H1 (cell line): ENCODE results near the gene JMJD1C. TPM values are rescaled to one million over a fixed set of nuclear protein-coding genes. Genes with fewer than 3 reads are reported as not detected.

ENCODE experiments used
- CTCF ChIA-PET: fragments of 300-600 bp; sonication (Branson Sonifier 250); formaldehyde crosslinking; loops from one replicate; lab custom pipeline; 2021; ENCODE audit not compliant: partially characterized antibody; lab: Charles Lee
- POLR2A ChIA-PET: fragments of 300-600 bp; sonication (Branson Sonifier 250); formaldehyde crosslinking; loops from one replicate; lab custom pipeline; 2021; ENCODE audit warnings: inconsistent platforms; ENCODE audit not compliant: partially characterized antibody; lab: Charles Lee
- DNase-seq, 2 experiments: peaks; one replicate each; pipeline versions ENCODE4 v3.0.0 to v3.0.0-alpha.2; 2010 to 2022; ENCODE audit warnings: low spot score in 2 of 2, low read depth in 1 of 2, mixed read lengths in 1 of 2
- FAIRE-seq: peaks from 2 replicates; lab custom pipeline; 2011; peaks lifted over from hg19 to GRCh38; lab: Jason Lieb, UNC
- H2AFZ ChIP-seq: 2 replicates; pipeline ENCODE4 v1.8.1; 2012; ENCODE audit warnings: low read length, inconsistent platforms
- H2AK5ac ChIP-seq: 2 replicates; pipeline ENCODE4 v1.6.1; 2013; ENCODE audit warnings: low read depth, low read length
- H2BK120ac ChIP-seq: replicated peaks from 2 replicates; pipeline ENCODE3; 2013; ENCODE audit warnings: low read depth, low read length, inconsistent platforms
- H2BK12ac ChIP-seq: 2 replicates; pipeline ENCODE4 v1.6.1; 2013; ENCODE audit warnings: low read depth, low read length
- H2BK15ac ChIP-seq: 2 replicates; pipeline ENCODE4 v1.6.1; 2013; ENCODE audit warnings: low read length
- H2BK20ac ChIP-seq: 2 replicates; pipeline ENCODE4 v1.6.1; 2013; ENCODE audit warnings: low read length
- H2BK5ac ChIP-seq: 2 replicates; pipeline ENCODE4 v1.6.1; 2013; ENCODE audit warnings: low read depth, low read length
- H3K14ac ChIP-seq: 2 replicates; pipeline ENCODE4 v1.6.1; 2013; ENCODE audit warnings: inconsistent platforms; ENCODE audit not compliant: insufficient read length
- H3K18ac ChIP-seq: 2 replicates; pipeline ENCODE4 v1.6.1; 2013; ENCODE audit warnings: low read length; ENCODE audit errors: extremely low read depth
- H3K23ac ChIP-seq: 2 replicates; pipeline ENCODE4 v1.6.1; 2013; ENCODE audit warnings: inconsistent platforms; ENCODE audit not compliant: insufficient read length
- H3K23me2 ChIP-seq: 2 replicates; pipeline ENCODE4 v1.6.1; 2013; ENCODE audit warnings: low read depth, low read length
- H3K27ac ChIP-seq: 2 replicates; pipeline ENCODE4 v1.6.1; 2011; ENCODE audit warnings: low read depth, low read length, inconsistent platforms
- H3K27me3 ChIP-seq, 4 experiments: replicated peaks in 1 of 4; 1 replicate in 1 of 4; 2 replicates in 3 of 4; pipeline versions ENCODE4 v1.6.1 to v1.8.1; 2011 to 2013; ENCODE audit warnings: low read length in 3 of 4, mild to moderate bottlenecking in 3 of 4, inconsistent platforms in 2 of 4, mixed read lengths in 2 of 4, moderate library complexity in 1 of 4; ENCODE audit not compliant: control insufficient read depth in 3 of 4, insufficient read depth in 3 of 4; ENCODE audit errors: extremely low read depth in 1 of 4
- H3K36me3 ChIP-seq, 4 experiments: 2 replicates each; pipeline versions ENCODE4 v1.6.1 to v1.8.1; 2011 to 2013; ENCODE audit warnings: mild to moderate bottlenecking in 4 of 4, low read length in 3 of 4, moderate library complexity in 2 of 4, control low read depth in 1 of 4, inconsistent platforms in 1 of 4; ENCODE audit not compliant: insufficient read depth in 4 of 4, control insufficient read depth in 2 of 4
- H3K4ac ChIP-seq: replicated peaks from 2 replicates; pipeline ENCODE3; 2013; ENCODE audit warnings: low read length, low read depth, mixed read lengths, inconsistent platforms; ENCODE audit not compliant: insufficient read length
- H3K4me1 ChIP-seq, 4 experiments: replicated peaks in 1 of 4; 1 replicate in 1 of 4; 2 replicates in 3 of 4; pipeline versions ENCODE4 v1.6.1 to v1.8.1; 2011 to 2013; ENCODE audit warnings: low read length in 3 of 4, inconsistent platforms in 2 of 4, mixed read lengths in 1 of 4; ENCODE audit not compliant: insufficient read depth in 4 of 4, control insufficient read depth in 3 of 4
- H3K4me2 ChIP-seq, 2 experiments: 2 replicates each; pipeline versions ENCODE4 v1.6.1 to v1.8.1; 2011 to 2013; ENCODE audit warnings: low read depth in 2 of 2, low read length in 2 of 2, control low read depth in 1 of 2, inconsistent platforms in 1 of 2, mild to moderate bottlenecking in 1 of 2; ENCODE audit not compliant: insufficient read depth in 1 of 2
- H3K4me3 ChIP-seq, 4 experiments: fragments of 200-600, 300-600 bp in 1 of 4; sonication (generic), shearing (Covaris generic), sonication (Bioruptor Twin) in 1 of 4; 2 replicates each; pipeline versions ENCODE4 v1.5.1 to v1.8.1; 2011 to 2016; ENCODE audit warnings: low read length in 4 of 4, low read depth in 3 of 4, control low read depth in 2 of 4, inconsistent platforms in 2 of 4, mild to moderate bottlenecking in 2 of 4, mixed read lengths in 1 of 4, moderate library complexity in 1 of 4; ENCODE audit not compliant: insufficient read depth in 2 of 4; ENCODE audit errors: extremely low read depth in 1 of 4
- H3K56ac ChIP-seq: replicated peaks from 2 replicates; pipeline ENCODE3; 2013; ENCODE audit warnings: low read depth, mild to moderate bottlenecking, mixed read lengths, low read length, inconsistent platforms; ENCODE audit not compliant: insufficient read length
- H3K79me1 ChIP-seq: 2 replicates; pipeline ENCODE4 v1.6.1; 2013; ENCODE audit warnings: low read depth, low read length, control low read depth
- H3K79me2 ChIP-seq, 2 experiments: 2 replicates each; pipeline versions ENCODE4 v1.6.1 to v1.8.1; 2012 to 2013; ENCODE audit warnings: low read length in 2 of 2, mild to moderate bottlenecking in 2 of 2, inconsistent platforms in 1 of 2; ENCODE audit not compliant: insufficient read depth in 2 of 2, control insufficient read depth in 1 of 2
- H3K9ac ChIP-seq, 4 experiments: replicated peaks in 1 of 4; 1 replicate in 1 of 4; 2 replicates in 3 of 4; pipeline versions ENCODE4 v1.6.1 to v1.8.1; 2011 to 2013; ENCODE audit warnings: low read depth in 3 of 4, low read length in 3 of 4, control low read depth in 2 of 4, mild to moderate bottlenecking in 2 of 4, moderate library complexity in 2 of 4, inconsistent platforms in 1 of 4; ENCODE audit errors: extremely low read depth in 1 of 4
- H3K9me3 ChIP-seq, 2 experiments: 2 replicates each; pipeline versions ENCODE4 v1.6.1 to v1.8.1; 2012 to 2013; ENCODE audit warnings: mild to moderate bottlenecking in 2 of 2, moderate library complexity in 2 of 2, control low read depth in 1 of 2, inconsistent platforms in 1 of 2, low read depth in 1 of 2, low read length in 1 of 2, mixed read lengths in 1 of 2; ENCODE audit not compliant: insufficient read depth in 2 of 2
- H4K20me1 ChIP-seq, 2 experiments: replicated peaks in 1 of 2; 2 replicates each; pipeline versions ENCODE3 to v1.8.1; 2011 to 2013; ENCODE audit warnings: inconsistent platforms in 2 of 2, low read length in 2 of 2, mild to moderate bottlenecking in 1 of 2; ENCODE audit not compliant: insufficient read depth in 2 of 2, control insufficient read depth in 1 of 2
- H4K5ac ChIP-seq: 2 replicates; pipeline ENCODE4 v1.6.1; 2013; ENCODE audit warnings: low read length, low read depth, mixed read lengths, inconsistent platforms; ENCODE audit not compliant: insufficient read length
- H4K8ac ChIP-seq: 2 replicates; pipeline ENCODE4 v1.8.0; 2013; ENCODE audit warnings: mild to moderate bottlenecking, moderate library complexity, low read length, inconsistent platforms; ENCODE audit not compliant: insufficient read depth; ENCODE audit errors: extremely low read depth
- H4K91ac ChIP-seq: replicated peaks from 2 replicates; pipeline ENCODE3; 2013; ENCODE audit warnings: low read length, mixed read lengths, inconsistent platforms; ENCODE audit not compliant: insufficient read length
- ASH2L ChIP-seq: fragments of 200-600, 300-600 bp; sonication (generic); IDR thresholded peaks from one replicate; pipeline ENCODE4 v1.7.1; 2017; ENCODE audit warnings: low read length
- CTBP2 ChIP-seq: IDR thresholded peaks from 2 replicates; pipeline ENCODE4 v1.7.0; 2011; ENCODE audit warnings: borderline replicate concordance, mild to moderate bottlenecking, moderate library complexity, mixed read lengths, low read length; ENCODE audit not compliant: insufficient read depth, insufficient read length
- GABPA ChIP-seq: IDR thresholded peaks from 2 replicates; pipeline ENCODE4 v1.6.1; 2011; ENCODE audit warnings: mild to moderate bottlenecking, low read length, moderate library complexity, borderline replicate concordance; ENCODE audit not compliant: insufficient read depth
- MAFK ChIP-seq: IDR thresholded peaks from 2 replicates; pipeline ENCODE4 v1.6.1; 2012; ENCODE audit warnings: low read depth, mild to moderate bottlenecking, improper control_type of control experiment, low read length
- NANOG ChIP-seq: IDR thresholded peaks from 2 replicates; pipeline ENCODE4 v1.6.1; 2011; ENCODE audit warnings: low read length, low read depth, mild to moderate bottlenecking, inconsistent platforms; ENCODE audit not compliant: insufficient read depth, poor library complexity, severe bottlenecking
- RAD21 ChIP-seq, 2 experiments: IDR thresholded peaks in 1 of 2; conservative IDR thresholded peaks in 1 of 2; 2 replicates each; pipeline ENCODE4 v1.6.1; 2011; ENCODE audit warnings: low read depth in 2 of 2, low read length in 2 of 2, improper control_type of control experiment in 1 of 2, inconsistent platforms in 1 of 2, mild to moderate bottlenecking in 1 of 2, moderate library complexity in 1 of 2
- SP1 ChIP-seq: IDR thresholded peaks from 2 replicates; pipeline ENCODE4 v1.6.1; 2011; ENCODE audit warnings: low read depth, low read length
- SUZ12 ChIP-seq: fragments of 200-600 bp; sonication (generic); IDR thresholded peaks from 2 replicates; pipeline ENCODE4 v1.6.1; 2012; ENCODE audit warnings: mild to moderate bottlenecking, inconsistent platforms, low read length, moderate library complexity, mixed read lengths
- TCF12 ChIP-seq: IDR thresholded peaks from 2 replicates; pipeline ENCODE4 v1.6.1; 2011; ENCODE audit warnings: low read depth, mild to moderate bottlenecking, low read length
- YY1 ChIP-seq: IDR thresholded peaks from 2 replicates; pipeline ENCODE4 v1.6.1; 2011; ENCODE audit warnings: low read depth, mild to moderate bottlenecking, low read length
- WGBS, 2 experiments: shearing (Covaris generic) in 1 of 2; methylation state at CpG; one replicate each; pipeline versions ENCODE4 v1.1.6 to v1.1.7; 2013 to 2015; ENCODE audit warnings: low lambda C conversion rate in 2 of 2, mixed read lengths in 2 of 2, inconsistent platforms in 1 of 2, low coverage in 1 of 2, missing lambda C conversion rate in 1 of 2; ENCODE audit not compliant: insufficient replicate concordance in 2 of 2, insufficient coverage in 1 of 2, insufficient read length in 1 of 2; ENCODE audit errors: extremely low coverage in 1 of 2, missing lambda C conversion rate in 1 of 2; 5-methylcytosine and 5-hydroxymethylcytosine counted together
- polyA plus RNA-seq, 7 experiments: library from polyadenylated mRNA; depleted of rRNA in 3 of 7; stranded (reverse) in 5 of 7; unstranded in 2 of 7; fragments of >200 nt in 5 of 7; fragments of 200-250 nt in 2 of 7; gene quantifications; 1 replicate in 5 of 7; 2 replicates in 1 of 7; 4 replicates in 1 of 7; pipeline versions ENCODE4 v1.2.1 to v1.2.3, GENCODE V29; 2011 to 2013; ENCODE audit warnings: missing spikeins in 2 of 7, mixed read lengths in 2 of 7
- total RNA-seq: library from RNA; stranded (reverse); fragmentation: NEBNext Ultra II Directional; extraction: Animal tissue kit (Norgen Biotek cat#: 25700); gene quantifications from 2 replicates; pipeline ENCODE4 v1.2.1, GENCODE V29; 2021

The JMJD1C gene
- total and polyA plus RNA-seq, 2 of the 8 experiments (the other 6 are each of a cell fraction or from before 2014, with no cell fraction given): 54.5 to 210 TPM

DNA sequence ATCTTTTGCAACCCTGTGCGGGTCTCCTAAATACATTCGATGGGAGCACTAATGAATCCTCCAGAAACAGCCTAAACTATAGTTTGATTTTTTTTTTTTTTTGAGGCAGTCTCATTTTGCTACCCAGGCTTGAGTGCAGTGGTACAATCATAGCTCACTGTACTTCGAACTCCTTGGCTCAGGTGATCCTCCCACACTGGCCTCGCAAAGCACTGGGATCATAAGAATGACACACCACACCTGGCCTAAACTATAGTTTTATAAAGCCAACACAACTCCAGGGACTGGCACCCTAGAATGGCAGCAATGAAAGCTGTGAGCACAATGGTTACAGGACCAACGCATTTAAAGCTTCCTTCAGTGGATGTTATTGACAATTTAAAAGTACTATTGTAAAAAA lies 14.5 kb upstream of the JMJD1C start:
- no peak overlapping the region for H3K14ac ChIP-seq
- TF ChIP-seq MAFK (no peak), YY1 (no peak), RAD21 (IDR thresholded peaks at IDR 0.05 in 1 of 2, conservative IDR thresholded peaks at IDR 0.05 in 1 of 2; ENCODE audit: low read depth in 2 of 2, low read length in 2 of 2) (no peak), CTBP2 (no peak), ASH2L (no peak), TCF12 (no peak), SP1 (no peak), GABPA (no peak), NANOG (no peak), SUZ12 (no peak)
- TF ChIP-seq, all 59 proteins: peak for 0
- Histone ChIP-seq H3K18ac (no peak overlapping the region; the same call in 1 of the 2 replicates), H3K36me3 (no peaks in the 10 kb centered on the region), H4K5ac (no peak overlapping the region), H3K4ac (no peak overlapping the region), H2AK5ac (no peak overlapping the region), H3K9me3 (no peaks in the 10 kb centered on the region), H3K79me2 (peaks cover 0 to 92% of the 10 kb centered on the region in 2 experiments; a peak in 3 of 4 replicates), H3K9ac (no peak overlapping the region), H3K27ac (no peak overlapping the region), H3K56ac (no peak overlapping the region), H2BK20ac (no peak overlapping the region), H2AFZ (no peak overlapping the region), H2BK5ac (no peak overlapping the region), H3K27me3 (no peaks in the 10 kb centered on the region), H4K8ac (no peak overlapping the region), H4K91ac (no peak overlapping the region), H3K79me1 (no peaks in the 10 kb centered on the region), H2BK120ac (no peak overlapping the region), H3K4me2 (no peak overlapping the region), H2BK15ac (no peak overlapping the region), H3K4me3 (no peak overlapping the region), H2BK12ac (no peak overlapping the region), H3K23me2 (peaks cover 2% of the 10 kb centered on the region), H3K4me1 (peaks cover 0 to 12% (median 5%) of the 10 kb centered on the region in 4 experiments; a peak in 5 of 7 replicates), H3K23ac (no peak overlapping the region), H4K20me1 (no peaks in the 10 kb centered on the region)
- FAIRE-seq (no peak), DNase-seq (no peak)
- ChIA-PET CTCF (no interaction called here), POLR2A (interaction anchor here (0.8 kb wide), 1 partner anchor 8 kb away, joined by 4 read pairs; no protein-coding TSS in a partner anchor)
- 89% methylated on average over 5 of the region's 5 CpGs; no CpG with 5 or more reads in 1 of the 2 experiments for WGBS, 2 experiments
